ENCODE measurements around the gene TLCD1.

TLCD1 gene

DNA sequence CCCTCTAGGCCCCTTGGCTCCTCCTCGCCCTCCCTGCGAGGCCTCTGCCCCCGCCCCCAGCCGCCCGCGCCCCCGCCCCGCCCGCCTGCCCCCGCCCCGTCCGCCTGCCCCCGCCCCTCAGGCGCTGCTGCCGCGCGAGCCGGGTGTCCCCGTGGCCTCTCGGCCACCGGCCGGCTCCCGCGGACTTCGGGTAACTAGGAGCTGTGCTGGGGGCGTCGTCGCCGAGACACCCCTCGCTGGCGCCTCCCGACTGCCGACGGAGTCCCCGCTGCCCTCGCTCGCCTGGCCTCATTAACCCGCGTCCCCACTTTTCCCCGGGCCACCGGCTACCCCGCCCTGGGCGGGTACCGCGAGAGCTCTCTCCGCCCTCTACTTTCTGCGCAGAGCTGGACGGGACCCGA is at the start of gene TLCD1:
Gene TLCD1 (minus strand): TSS at position 8 of the 401 bp plus-strand sequence. CDS start 136 bp downstream, outside the sequence.
- DNase-seq (ENCODE audit: insufficient read length, low spot score), result peak; percentile 72
- no peak for FAIRE-seq
- TF ChIP-seq, protein P1, sequence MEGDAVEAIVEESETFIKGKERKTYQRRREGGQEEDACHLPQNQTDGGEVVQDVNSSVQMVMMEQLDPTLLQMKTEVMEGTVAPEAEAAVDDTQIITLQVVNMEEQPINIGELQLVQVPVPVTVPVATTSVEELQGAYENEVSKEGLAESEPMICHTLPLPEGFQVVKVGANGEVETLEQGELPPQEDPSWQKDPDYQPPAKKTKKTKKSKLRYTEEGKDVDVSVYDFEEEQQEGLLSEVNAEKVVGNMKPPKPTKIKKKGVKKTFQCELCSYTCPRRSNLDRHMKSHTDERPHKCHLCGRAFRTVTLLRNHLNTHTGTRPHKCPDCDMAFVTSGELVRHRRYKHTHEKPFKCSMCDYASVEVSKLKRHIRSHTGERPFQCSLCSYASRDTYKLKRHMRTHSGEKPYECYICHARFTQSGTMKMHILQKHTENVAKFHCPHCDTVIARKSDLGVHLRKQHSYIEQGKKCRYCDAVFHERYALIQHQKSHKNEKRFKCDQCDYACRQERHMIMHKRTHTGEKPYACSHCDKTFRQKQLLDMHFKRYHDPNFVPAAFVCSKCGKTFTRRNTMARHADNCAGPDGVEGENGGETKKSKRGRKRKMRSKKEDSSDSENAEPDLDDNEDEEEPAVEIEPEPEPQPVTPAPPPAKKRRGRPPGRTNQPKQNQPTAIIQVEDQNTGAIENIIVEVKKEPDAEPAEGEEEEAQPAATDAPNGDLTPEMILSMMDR (IDR thresholded peaks at IDR 0.05; ENCODE audit: insufficient read depth, missing control alignments), result no peak

GRCh38 chr17:28774206-28774605 is 48.2 kb upstream of the TLCD1 start:
- no peak for FAIRE-seq

GRCh38 chr17:28773736-28774135 is 47.7 kb upstream of the TLCD1 start:
- TF ChIP-seq, protein P1 (IDR thresholded peaks at IDR 0.05; ENCODE audit: insufficient read depth, missing control alignments), result no peak
- DNase-seq (ENCODE audit: insufficient read length, low spot score) (no peak), FAIRE-seq (no peak)

More at GRCh38 chr17:28774206-28774605, 48.2 kb upstream of the TLCD1 start:
- no peak for DNase-seq (ENCODE audit: insufficient read length, low spot score)
- TF ChIP-seq, protein P1 (IDR thresholded peaks at IDR 0.05; ENCODE audit: insufficient read depth, missing control alignments), result no peak

DNA sequence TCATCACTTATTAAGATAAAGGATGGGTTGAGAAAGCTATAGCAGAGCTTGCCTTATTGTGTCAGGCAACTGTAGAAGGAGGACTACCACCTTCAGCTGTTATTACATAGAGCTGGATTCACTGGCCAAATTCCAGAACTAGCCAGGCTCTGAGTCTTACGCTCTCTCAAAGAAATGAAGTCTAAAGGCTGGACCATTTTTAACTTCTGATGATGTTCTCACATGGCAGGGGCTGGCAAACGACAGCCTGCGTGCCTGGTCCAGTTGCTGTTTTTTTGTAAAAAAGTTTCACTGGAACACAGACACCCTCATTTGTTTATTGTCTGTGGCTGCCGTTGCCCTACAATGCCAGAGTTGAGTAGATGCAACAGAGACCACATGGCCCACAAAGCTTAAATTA is 39.0 kb upstream of the TLCD1 start:
- no peak for FAIRE-seq
- TF ChIP-seq, protein P1 (IDR thresholded peaks at IDR 0.05; ENCODE audit: insufficient read depth, missing control alignments), result no peak
- no peak for DNase-seq (ENCODE audit: insufficient read length, low spot score)

DNA sequence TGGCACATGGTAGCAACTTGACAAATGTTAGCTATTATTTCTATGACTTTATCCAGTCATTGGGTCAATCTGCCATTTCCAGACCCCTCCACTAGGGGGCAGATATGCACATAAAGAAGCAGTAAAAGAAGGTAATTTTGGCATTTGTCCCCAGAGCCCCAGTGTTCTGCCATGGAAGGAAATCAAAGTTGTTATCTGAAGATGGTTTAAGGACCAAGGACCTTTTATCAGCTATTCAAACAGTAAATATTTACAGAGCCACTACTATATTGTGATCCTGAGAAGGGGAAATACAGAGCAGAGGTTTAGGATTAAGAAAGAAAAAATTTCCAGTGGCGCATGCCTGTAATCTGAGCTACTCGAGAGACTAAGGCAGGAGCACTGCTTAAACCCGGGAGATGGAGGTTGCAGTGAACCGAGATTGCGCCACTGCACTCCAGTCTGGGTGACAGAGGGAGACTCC is 37.8 kb upstream of the TLCD1 start:
- DNase-seq (ENCODE audit: insufficient read length, low spot score) (peak; percentile 51), FAIRE-seq (no peak)
- TF ChIP-seq, protein P1 (IDR thresholded peaks at IDR 0.05; ENCODE audit: insufficient read depth, missing control alignments), result peak; percentile 97

DNA sequence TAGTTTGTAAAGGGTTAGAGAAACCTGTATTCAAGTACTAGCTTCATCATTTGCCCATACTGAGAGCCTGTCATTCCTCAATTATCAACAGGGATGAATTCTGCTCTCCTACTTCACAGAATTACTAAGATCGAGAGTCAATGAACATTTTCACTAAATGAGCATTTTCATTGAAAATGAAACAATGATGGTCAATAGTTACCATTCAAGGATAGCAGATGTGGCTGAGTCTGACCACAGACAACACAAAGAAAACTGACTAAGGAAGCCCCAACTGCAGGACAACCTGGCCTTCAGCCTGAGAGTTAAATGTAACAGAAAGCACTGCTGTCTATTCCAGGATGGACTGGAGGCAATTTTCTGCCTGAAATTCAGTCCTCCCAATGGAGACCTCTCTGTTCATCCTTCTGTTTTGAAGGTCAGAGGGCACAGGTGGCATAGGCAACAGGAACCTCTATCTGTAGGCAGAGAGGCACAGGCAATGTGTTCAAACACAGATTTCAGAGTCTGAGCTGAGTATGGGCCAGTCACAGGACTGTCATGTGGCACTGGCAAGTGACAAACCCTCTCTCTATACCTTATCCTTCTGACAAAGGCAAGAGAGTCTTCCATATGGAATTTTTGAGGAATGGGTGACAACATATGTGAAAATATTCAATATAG is 37.2 kb upstream of the TLCD1 start:
- FAIRE-seq (no peak), DNase-seq (ENCODE audit: insufficient read length, low spot score) (no peak)

More for the DNA sequence above, 37.2 kb upstream of the TLCD1 start:
- TF ChIP-seq, protein P1 (IDR thresholded peaks at IDR 0.05; ENCODE audit: insufficient read depth, missing control alignments), result no peak

Data from D721Med (cell line).